Measurements from ENCODE around the gene FOXB1. TPM values are rescaled to one million over a fixed set of nuclear protein-coding genes. Genes with fewer than 3 reads are reported as not detected.

FOXB1 gene
- not detected in 2 replicates for total RNA-seq (2021)
- not detected for Bru-seq, nascent RNA
- BruChase-seq, experiment 1, labeled RNA remaining after a 2-hour chase: not detected
- not detected for BruChase-seq, experiment 2, labeled RNA remaining after a 6-hour chase
- long read RNA-seq: 0 reads

GRCh38 chr15:60004009-60004845 is at the start of gene FOXB1:
FOXB1 (plus strand) TSS chr15:60004311; CDS start chr15:60004964, 653 bp downstream.
- Histone ChIP-seq H3K27me3 (replicated peaks; ENCODE audit: insufficient read depth, low read depth, low read length, poor library complexity) (peaks cover 99% of the 10 kb centered on the region), H3K9me3 (ENCODE audit: low read depth, low read length, poor library complexity, severe bottlenecking) (no peaks in the 10 kb centered on the region), H3K4me1 (ENCODE audit: insufficient read depth, low read length, poor library complexity, severe bottlenecking) (peaks cover 22% of the 10 kb centered on the region), H3K4me3 (ENCODE audit: low read depth, low read length, poor library complexity, severe bottlenecking) (peak within 1 kb of the TSS; percentile 4), H3K36me3 (ENCODE audit: insufficient read depth, low read length, poor library complexity, severe bottlenecking) (no peaks in the 10 kb centered on the region), H3K27ac (ENCODE audit: low read depth, low read length, poor library complexity, severe bottlenecking) (no peak within 1 kb of the TSS)
- no peak for DNase-seq (ENCODE audit: low spot score)
- TF ChIP-seq CTCF (conservative IDR thresholded peaks at IDR 0.05; ENCODE audit: low read depth, low read length): peak; percentile 24; the same call in 1 of the 2 replicates
- TF ChIP-seq EZH2 (IDR thresholded peaks at IDR 0.05; ENCODE audit: borderline replicate concordance, low read depth, low read length, poor library complexity, severe bottlenecking): peak; percentile 58
- intact Hi-C loops (cut with micrococcal nuclease; ENCODE audit: unreplicated experiment): loop anchor here (10.0 kb wide), 1 partner anchor 321 kb away; no protein-coding TSS in a partner anchor
- POLR2A ChIA-PET (ENCODE audit: low non-redundant PET): no interaction called here
- CTCF ChIA-PET: no interaction called here
- BruUV-seq (replicated peaks): no TSS peak

GRCh38 chr15:59958288-59958687 is 45.8 kb upstream of the FOXB1 start:
- no peaks in the 10 kb centered on the region for H3K36me3 ChIP-seq (ENCODE audit: insufficient read depth, low read length, poor library complexity, severe bottlenecking)
- POLR2A ChIA-PET (ENCODE audit: low non-redundant PET): no interaction called here
- peaks cover 11% of the 10 kb centered on the region for H3K9me3 ChIP-seq (ENCODE audit: low read depth, low read length, poor library complexity, severe bottlenecking)
- BruUV-seq (replicated peaks): no TSS peak
- no peak overlapping the region for H3K27ac ChIP-seq (ENCODE audit: low read depth, low read length, poor library complexity, severe bottlenecking)
- H3K4me1 ChIP-seq (ENCODE audit: insufficient read depth, low read length, poor library complexity, severe bottlenecking): no peaks in the 10 kb centered on the region
- no peak overlapping the region for H3K4me3 ChIP-seq (ENCODE audit: low read depth, low read length, poor library complexity, severe bottlenecking)
- intact Hi-C loops (cut with micrococcal nuclease; ENCODE audit: unreplicated experiment): no loop called here
- CTCF ChIA-PET: no interaction called here
- TF ChIP-seq EZH2 (IDR thresholded peaks at IDR 0.05; ENCODE audit: borderline replicate concordance, low read depth, low read length, poor library complexity, severe bottlenecking) (no peak), CTCF (conservative IDR thresholded peaks at IDR 0.05; ENCODE audit: low read depth, low read length) (no peak)
- H3K27me3 ChIP-seq (replicated peaks; ENCODE audit: insufficient read depth, low read depth, low read length, poor library complexity): peaks cover 11% of the 10 kb centered on the region
- no peak for DNase-seq (ENCODE audit: low spot score)

GRCh38 chr15:59960318-59960717 is 43.8 kb upstream of the FOXB1 start:
- H3K9me3 ChIP-seq (ENCODE audit: low read depth, low read length, poor library complexity, severe bottlenecking): peaks cover 19% of the 10 kb centered on the region
- CTCF ChIA-PET: no interaction called here
- no peak for DNase-seq (ENCODE audit: low spot score)
- POLR2A ChIA-PET (ENCODE audit: low non-redundant PET): no interaction called here
- H3K27ac ChIP-seq (ENCODE audit: low read depth, low read length, poor library complexity, severe bottlenecking): no peak overlapping the region
- intact Hi-C loops (cut with micrococcal nuclease; ENCODE audit: unreplicated experiment): no loop called here
- H3K4me3 ChIP-seq (ENCODE audit: low read depth, low read length, poor library complexity, severe bottlenecking): no peak overlapping the region
- TF ChIP-seq CTCF (conservative IDR thresholded peaks at IDR 0.05; ENCODE audit: low read depth, low read length): no peak
- no peak for TF ChIP-seq EZH2 (IDR thresholded peaks at IDR 0.05; ENCODE audit: borderline replicate concordance, low read depth, low read length, poor library complexity, severe bottlenecking)
- H3K27me3 ChIP-seq (replicated peaks; ENCODE audit: insufficient read depth, low read depth, low read length, poor library complexity): peaks cover 6% of the 10 kb centered on the region
- no peaks in the 10 kb centered on the region for H3K36me3 ChIP-seq (ENCODE audit: insufficient read depth, low read length, poor library complexity, severe bottlenecking)
- no peaks in the 10 kb centered on the region for H3K4me1 ChIP-seq (ENCODE audit: insufficient read depth, low read length, poor library complexity, severe bottlenecking)
- BruUV-seq (replicated peaks): no TSS peak
